Spleen (tissue), 7 donors: ENCODE results near the gene ERC1.

Experiments
- CTCF ChIP-seq, 11 experiments: fragments of 200-600 bp in 7 of 11; fragments of 450-650 bp in 4 of 11; sonication (generic) in 4 of 11; IDR thresholded peaks in 8 of 11; conservative IDR thresholded peaks in 3 of 11; 1 replicate in 7 of 11; 2 replicates in 4 of 11; pipeline versions ENCODE4 v1.4.0 to v1.8.0; 2016 to 2021; ENCODE audit warnings: antibody characterized with exemption in 11 of 11, inconsistent platforms in 4 of 11, mild to moderate bottlenecking in 1 of 11
- POLR2A ChIP-seq, 3 donors: fragments of 450-650 bp; IDR thresholded peaks; one replicate each; pipeline ENCODE4 v1.5.1; 2017; ENCODE audit warnings: antibody characterized with exemption in 3 of 3, mild to moderate bottlenecking in 1 of 3
- donor health status: DM: no; HTN: no; CAD: no; lungs with moderate emphysema.
- donor health status: DM: no; HTN: no; CAD: no.
- donor health status: DM: no; HTN: no; CAD: no.

- no peak for TF ChIP-seq CTCF (IDR thresholded peaks at IDR 0.05 in 8 of 11, conservative IDR thresholded peaks at IDR 0.05 in 3 of 11)
- TF ChIP-seq POLR2A (IDR thresholded peaks at IDR 0.05), result no peak
These were observed 318.6 kb downstream of the ERC1 start for GRCh38 chr12:1309613-1310012.
